HG03103 (cell line): ENCODE results near the gene SQSTM1.
"Not testable (repeated sequence)": the region's sequence is repeated elsewhere in the genome, so short reads cannot be mapped to it uniquely, and the experiment has no call there.

Experiments used
- ATAC-seq: cut with Tn5 transposase; IDR thresholded peaks from one replicate; pipeline ENCODE4 v1.9.1; 2021; ENCODE audit warnings: low read depth; ENCODE audit not compliant: unreplicated experiment

SQSTM1 gene

GRCh38 chr5:179823937-179824744 lies 3.4 kb downstream of the SQSTM1 start:
- ATAC-seq, result no peak

GRCh38 chr5:179824745-179825112 lies 4.0 kb downstream of the SQSTM1 start:
- no peak for ATAC-seq

- no peak for ATAC-seq
Measured at GRCh38 chr5:179825655-179826182, 5.0 kb downstream of the SQSTM1 start.

GRCh38 chr5:179827680-179828079 lies 7.0 kb downstream of the SQSTM1 start:
- ATAC-seq, result no peak

- ATAC-seq, result no peak
Measured at GRCh38 chr5:179828756-179829421, 8.2 kb downstream of the SQSTM1 start.

GRCh38 chr5:179829732-179830435 lies 9.2 kb downstream of the SQSTM1 start:
- ATAC-seq, result no peak

GRCh38 chr5:179830818-179831468 lies 10.2 kb downstream of the SQSTM1 start:
- ATAC-seq, result no peak

- no peak for ATAC-seq
Measured at GRCh38 chr5:179832039-179832745, 11.5 kb downstream of the SQSTM1 start.

GRCh38 chr5:179833056-179833708 lies 12.5 kb downstream of the SQSTM1 start:
- no peak for ATAC-seq

- no peak for ATAC-seq
Measured at GRCh38 chr5:179833709-179834070, 13.0 kb downstream of the SQSTM1 start.

- ATAC-seq, result no peak
Measured at GRCh38 chr5:179834120-179834519, 13.4 kb downstream of the SQSTM1 start.

GRCh38 chr5:179834871-179835270 lies 14.2 kb downstream of the SQSTM1 start:
- not testable (repeated sequence) for ATAC-seq

- ATAC-seq, result no peak
Measured at GRCh38 chr5:179836225-179837019, 15.7 kb downstream of the SQSTM1 start.

- ATAC-seq, result no peak
Measured at GRCh38 chr5:179837076-179838011, 16.6 kb downstream of the SQSTM1 start.

- ATAC-seq, result no peak
Measured at GRCh38 chr5:179839328-179840256, 18.9 kb downstream of the SQSTM1 start.

- ATAC-seq, result no peak
Measured at GRCh38 chr5:179840321-179840720, 19.6 kb downstream of the SQSTM1 start.

GRCh38 chr5:179840766-179841165 lies 20.1 kb downstream of the SQSTM1 start:
- ATAC-seq, result no peak
